HG03139 (cell line): ENCODE measurements around the gene PTPN7.

ENCODE experiments used
- ATAC-seq: cut with Tn5 transposase; IDR thresholded peaks from one replicate; pipeline ENCODE4 v1.9.1; 2021; ENCODE audit not compliant: unreplicated experiment

The PTPN7 gene

GRCh38 chr1:202110977-202111376, 49.4 kb downstream of the PTPN7 start:
- no peak for ATAC-seq

GRCh38 chr1:202107801-202108731, 52.3 kb downstream of the PTPN7 start:
- no peak for ATAC-seq

GRCh38 chr1:202107321-202107761, 53.1 kb downstream of the PTPN7 start:
- ATAC-seq = no peak

- ATAC-seq = no peak
Measured at GRCh38 chr1:202106340-202107254, 53.8 kb downstream of the PTPN7 start.

- ATAC-seq = no peak
Measured at GRCh38 chr1:202105571-202106339, 54.6 kb downstream of the PTPN7 start.

GRCh38 chr1:202104073-202104472, 56.3 kb downstream of the PTPN7 start:
- ATAC-seq = no peak

- ATAC-seq = no peak
Measured at GRCh38 chr1:202101184-202101583, 59.2 kb downstream of the PTPN7 start.
